Measurements from ENCODE around the gene ANO4.
"Not testable (repeated sequence)": the region's sequence is repeated elsewhere in the genome, so short reads cannot be mapped to it uniquely, and the experiment has no call there.

The ANO4 gene

GRCh38 chr12:100953217-100953616 lies 158.6 kb downstream of the ANO4 start:
- DNase-seq (ENCODE audit: low read depth in 2 of 2), result no peak

GRCh38 chr12:100953677-100954076 lies 159.1 kb downstream of the ANO4 start:
- DNase-seq (ENCODE audit: low read depth in 2 of 2), result no peak

DNA sequence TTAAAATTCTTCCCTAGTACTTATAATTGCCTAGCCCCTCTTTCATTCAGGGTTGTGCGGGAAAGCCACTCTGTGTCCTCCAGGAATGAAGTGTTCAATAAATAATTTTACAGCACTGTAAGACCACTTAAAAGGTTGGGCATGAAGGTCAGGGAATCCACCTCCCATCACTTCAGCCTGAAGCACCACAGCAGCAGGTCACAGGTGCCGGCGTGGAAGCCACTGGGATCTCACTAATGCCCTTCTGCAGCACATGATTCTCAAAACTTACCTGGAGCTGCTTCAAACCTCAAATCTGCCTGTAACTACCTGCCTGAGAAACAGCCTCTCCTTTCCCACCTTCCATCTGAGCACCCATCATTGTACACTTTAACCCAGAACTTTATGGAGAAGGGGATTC lies 159.5 kb downstream of the ANO4 start:
- DNase-seq (ENCODE audit: low read depth in 2 of 2), result no peak

DNA sequence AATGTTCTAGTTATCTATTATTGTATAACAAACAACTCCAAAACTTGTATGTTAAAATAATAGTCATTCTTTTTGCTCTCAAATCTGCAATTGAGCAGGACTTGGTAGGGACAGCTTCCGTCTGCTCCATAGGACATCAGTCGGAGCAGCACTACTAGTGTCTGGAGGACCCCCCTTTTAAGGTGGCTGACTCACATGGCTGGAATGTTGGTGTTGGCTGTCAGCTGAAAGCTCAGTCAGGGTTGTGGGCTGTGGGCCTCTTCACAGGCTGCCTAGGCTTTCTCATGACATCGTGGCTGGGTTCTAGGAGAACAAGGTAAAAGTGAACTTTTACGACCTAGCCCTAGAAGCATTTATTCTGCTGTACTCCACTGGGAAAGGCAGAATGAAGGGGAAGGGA lies 160.6 kb downstream of the ANO4 start:
- DNase-seq (ENCODE audit: low read depth in 2 of 2), result no peak

DNA sequence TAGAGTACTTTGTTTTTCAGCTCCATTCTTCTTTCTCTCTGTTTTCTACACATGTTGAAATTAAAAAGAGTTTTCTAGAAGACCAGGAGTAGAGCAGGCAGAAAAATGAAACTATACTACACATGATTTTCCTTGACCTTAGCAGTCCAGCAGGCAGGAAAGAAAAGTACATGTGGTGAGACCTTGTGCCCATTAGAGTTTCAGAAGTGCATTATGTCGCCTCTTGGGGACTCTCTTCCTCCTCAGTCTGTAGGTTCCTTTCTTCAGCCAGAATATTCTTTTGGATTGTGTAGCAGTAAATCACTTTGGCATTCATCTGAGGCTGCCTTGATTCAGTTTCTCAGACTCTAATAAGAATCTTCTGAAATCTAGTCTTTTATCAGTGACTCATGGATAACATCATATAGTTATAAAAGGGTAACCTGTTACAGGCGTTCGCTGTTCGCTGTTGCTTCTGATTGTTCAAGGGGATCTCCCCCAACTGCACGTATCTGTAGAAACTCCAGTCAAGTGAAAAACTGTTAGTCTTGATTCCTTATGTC lies 161.8 kb downstream of the ANO4 start:
- DNase-seq (ENCODE audit: low read depth in 2 of 2), result no peak

DNA sequence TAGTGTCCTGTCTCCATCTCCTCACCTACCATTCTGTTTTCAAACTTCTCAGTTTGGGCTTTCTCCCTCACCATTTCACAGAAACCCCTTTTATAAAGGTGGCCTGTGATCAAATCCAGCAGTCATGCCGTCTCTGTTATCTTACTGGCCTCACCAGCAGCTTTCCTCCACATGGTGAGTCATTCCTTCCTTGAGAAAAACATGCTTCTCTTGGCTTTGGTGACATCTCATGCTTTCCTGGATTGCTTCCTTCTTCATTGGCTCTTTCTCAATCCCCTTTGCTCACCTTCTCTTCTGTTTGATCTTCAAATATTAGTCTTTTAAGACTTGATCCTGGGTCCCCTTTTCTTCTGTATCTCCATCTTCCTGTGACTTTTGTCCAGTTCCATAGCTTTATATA lies 164.9 kb downstream of the ANO4 start:
- DNase-seq (ENCODE audit: low read depth in 2 of 2), result no peak

- DNase-seq (ENCODE audit: low read depth in 2 of 2), result no peak
Observed at GRCh38 chr12:100962086-100962712, 167.6 kb downstream of the ANO4 start.

DNA sequence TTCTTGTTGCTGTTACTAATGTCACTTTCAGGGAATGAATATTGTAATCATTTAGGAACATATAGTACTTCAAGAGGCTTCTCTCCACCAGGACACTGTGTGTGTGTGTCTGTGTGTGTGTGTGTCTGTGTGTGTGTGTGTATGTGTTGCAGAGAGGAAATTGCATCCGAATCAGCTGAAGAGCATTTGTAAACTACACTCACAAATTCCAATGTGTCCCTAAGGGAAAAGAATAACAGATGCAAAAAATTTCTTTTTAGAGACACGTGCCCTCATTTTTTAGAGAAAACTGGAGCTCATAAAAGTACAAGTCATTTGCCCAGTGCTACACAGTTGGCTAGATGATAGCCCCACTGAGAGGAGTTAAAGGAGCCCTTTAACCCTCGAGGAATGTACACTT lies 168.8 kb downstream of the ANO4 start:
- DNase-seq (ENCODE audit: low read depth in 2 of 2), result no peak

DNA sequence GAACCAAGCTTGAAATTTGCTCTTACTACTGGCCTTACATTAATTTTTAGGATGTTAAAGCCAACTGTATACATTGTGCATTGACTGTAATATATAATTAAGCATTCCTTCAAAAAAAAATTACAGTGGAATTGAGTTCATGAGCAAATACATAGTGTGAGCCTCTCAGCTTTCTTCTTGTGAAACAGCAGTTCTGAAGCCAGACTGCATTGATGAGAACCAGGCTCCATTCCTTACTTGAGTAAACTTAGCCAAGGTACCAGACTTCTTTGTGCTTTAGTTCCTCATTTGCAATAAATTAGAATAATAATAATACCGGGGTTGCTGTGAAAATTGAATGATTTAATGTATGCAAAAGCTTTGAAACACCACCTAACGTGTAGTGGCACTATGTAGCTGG lies 169.5 kb downstream of the ANO4 start:
- DNase-seq (ENCODE audit: low read depth in 2 of 2), result no peak

DNA sequence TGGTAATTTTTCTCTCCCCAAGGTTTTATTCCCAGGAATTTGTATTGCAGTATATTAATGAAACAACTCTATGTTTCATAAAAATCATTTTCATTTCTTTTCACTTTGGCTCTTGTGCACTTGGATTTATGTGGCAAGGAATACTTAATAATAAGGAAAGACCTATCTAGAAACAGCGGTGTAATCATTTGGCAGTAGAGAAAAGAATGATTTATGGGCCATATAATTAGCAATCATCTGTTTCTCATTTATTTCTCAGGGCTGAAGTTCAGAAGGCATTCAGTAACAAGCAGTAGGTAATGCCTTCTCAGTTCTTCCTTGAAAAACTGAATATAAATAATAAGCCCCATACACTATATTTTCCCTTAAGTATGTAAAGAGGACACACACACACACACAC lies 172.6 kb downstream of the ANO4 start:
- DNase-seq (ENCODE audit: low read depth in 2 of 2), result no peak

DNA sequence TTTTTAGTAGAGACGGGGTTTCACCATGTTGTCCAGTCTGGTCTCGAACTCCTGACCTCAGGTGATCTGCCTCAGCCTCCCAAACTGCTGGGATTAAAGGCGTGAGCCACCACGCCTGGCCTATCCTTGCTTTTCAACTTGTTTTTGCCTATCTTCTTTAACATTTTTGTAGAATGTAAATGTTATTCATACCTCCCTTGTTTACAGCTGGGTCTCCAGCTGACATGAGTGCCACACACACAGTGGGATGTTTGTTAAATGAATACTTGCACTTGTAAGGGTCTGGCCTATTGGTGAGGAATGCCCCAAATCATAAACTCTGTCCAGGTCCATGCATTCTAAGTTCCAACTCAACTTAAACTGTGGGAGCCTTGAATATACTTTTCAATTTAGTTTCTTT lies 176.3 kb downstream of the ANO4 start:
- no peak for DNase-seq (ENCODE audit: low read depth in 2 of 2)

GRCh38 chr12:100972121-100972520 lies 177.5 kb downstream of the ANO4 start:
- no peak for DNase-seq (ENCODE audit: low read depth in 2 of 2)

GRCh38 chr12:100974341-100974740 lies 179.8 kb downstream of the ANO4 start:
- DNase-seq (ENCODE audit: low read depth in 2 of 2), result no peak

GRCh38 chr12:100974747-100975146 lies 180.2 kb downstream of the ANO4 start:
- no peak for DNase-seq (ENCODE audit: low read depth in 2 of 2)

- DNase-seq (ENCODE audit: low read depth in 2 of 2), result no peak
Observed at GRCh38 chr12:100976735-100977134, 182.2 kb downstream of the ANO4 start.

DNA sequence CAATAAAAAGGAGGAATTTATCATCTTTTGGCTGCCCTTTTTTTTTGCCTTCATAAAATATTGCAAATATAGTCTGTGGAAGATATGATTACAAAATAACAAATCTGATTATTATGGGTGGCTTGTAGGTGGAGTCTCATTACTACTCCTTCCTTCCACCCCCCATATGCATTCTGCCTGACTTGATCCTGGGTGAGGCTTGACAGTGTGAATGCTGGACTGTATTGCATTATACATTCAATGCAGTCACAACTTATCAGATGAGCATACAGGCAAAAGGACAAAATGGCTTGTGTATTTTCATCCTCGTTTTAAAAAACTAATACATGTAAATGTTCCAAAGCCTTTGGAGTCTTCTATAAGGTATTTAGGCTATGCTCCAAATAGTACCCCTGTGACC lies 186.3 kb downstream of the ANO4 start:
- DNase-seq (ENCODE audit: low read depth in 2 of 2), result no peak

- DNase-seq (ENCODE audit: low read depth in 2 of 2), result no peak
Observed at GRCh38 chr12:100982511-100983183, 188.1 kb downstream of the ANO4 start.

DNA sequence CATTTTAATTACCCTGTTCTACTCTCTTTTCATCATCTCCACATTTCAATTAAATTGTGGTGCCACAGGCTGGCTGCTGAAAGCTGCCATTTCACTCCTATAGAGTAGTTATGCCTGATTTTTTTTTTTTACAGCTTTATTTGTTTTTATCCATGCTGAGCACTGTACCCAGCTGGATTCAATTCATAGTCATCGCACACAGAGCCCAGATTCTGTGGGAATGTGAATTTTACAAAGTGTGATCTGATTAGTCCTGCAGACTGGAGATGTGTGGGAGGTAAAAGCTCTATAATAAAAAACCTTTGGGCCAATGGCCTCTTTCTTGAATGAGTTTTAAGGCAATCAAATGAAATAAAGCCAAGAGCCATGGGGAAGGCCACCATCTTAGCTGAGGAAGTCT lies 190.2 kb downstream of the ANO4 start:
- DNase-seq (ENCODE audit: low read depth in 2 of 2), result no peak

DNA sequence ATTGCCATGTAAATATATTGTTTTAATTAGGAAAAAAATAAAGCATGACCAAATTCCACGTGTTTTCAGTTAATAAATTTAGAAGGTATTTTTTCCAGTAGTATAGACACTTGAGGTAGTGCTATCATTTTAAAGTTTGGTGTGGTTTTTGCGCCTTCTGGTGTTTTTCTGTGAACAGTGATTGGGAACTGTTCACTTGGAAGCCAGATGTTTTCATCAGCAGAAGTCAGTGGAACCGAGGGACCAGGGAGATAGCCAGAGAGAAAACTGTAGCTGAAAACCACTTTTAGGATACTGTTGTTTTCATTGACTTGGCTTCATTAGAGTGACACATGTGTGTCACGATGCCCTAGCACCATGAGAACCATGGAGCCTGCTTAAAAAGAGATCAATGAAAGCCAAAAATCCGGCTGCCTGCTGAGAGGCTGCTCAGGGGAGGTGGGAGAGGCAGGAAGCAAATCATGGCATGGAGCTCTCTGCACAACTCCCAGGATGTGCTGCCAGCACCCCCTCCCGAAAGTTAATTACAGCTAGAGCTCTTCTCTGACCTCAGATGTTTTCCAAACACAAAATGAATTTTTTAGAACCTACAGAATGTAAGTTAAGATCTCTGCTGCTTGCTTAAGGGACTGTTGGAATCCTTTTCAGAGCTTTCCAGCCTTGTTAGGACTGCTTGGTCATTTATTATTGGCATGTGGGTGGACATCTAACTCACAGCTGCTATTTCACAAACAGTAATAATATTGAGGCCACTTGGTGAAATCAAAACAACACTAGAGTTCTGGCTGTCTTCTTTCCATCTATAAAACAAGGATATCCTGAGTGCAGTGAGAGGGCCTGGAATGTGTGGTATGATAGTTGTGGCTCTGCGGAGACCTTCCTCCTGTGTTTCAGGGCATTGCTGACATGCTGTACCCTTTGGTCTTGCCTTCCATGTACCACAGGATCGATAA lies 192.3 kb downstream of the ANO4 start:
- DNase-seq (ENCODE audit: low read depth in 2 of 2), result no peak

DNA sequence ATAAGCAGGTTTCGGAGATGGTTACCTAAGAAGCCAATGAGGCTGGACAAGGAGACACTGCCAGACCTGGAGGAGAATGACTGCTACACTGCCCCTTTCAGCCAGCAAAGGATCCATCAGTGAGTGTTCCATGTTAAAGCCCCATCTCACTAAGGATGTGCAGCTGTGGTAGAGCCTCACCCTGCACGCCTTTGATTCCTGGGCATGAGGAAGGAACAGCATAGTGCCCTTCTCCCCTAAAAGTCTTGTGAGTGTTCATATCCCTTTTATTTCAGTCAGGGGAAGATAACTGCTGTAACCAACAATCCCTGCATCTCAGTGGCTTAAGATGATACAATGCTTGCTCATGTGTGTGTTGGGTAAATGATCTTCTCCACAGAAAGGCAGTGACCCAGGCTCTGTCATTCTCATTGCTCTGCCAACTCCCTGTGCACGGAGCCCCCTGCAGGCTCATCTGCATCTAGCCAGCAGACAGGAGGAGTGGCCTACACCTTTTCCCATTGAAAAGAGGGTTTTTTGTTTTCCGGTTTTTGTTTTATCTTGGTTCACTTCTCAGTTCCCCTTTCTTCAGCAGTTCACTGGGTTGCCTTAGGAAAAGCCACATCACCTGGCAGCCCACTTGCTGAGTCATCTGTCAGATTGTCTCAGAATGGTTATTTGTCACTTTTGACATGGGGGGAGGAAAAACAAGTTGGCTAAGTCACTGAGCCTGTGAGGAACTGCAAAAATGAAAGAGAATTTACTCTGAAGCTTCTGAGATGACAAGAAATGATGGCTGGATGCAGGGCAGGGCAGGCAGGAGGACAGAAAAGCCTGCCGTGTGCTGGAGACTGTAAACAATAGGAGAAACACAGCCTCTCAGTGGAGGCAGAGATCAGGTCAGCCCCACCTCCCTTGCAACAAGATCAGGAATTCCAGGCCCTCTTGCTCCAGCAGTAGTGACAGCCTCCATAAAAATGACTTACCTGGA lies 193.3 kb downstream of the ANO4 start:
- no peak for DNase-seq (ENCODE audit: low read depth in 2 of 2)

DNA sequence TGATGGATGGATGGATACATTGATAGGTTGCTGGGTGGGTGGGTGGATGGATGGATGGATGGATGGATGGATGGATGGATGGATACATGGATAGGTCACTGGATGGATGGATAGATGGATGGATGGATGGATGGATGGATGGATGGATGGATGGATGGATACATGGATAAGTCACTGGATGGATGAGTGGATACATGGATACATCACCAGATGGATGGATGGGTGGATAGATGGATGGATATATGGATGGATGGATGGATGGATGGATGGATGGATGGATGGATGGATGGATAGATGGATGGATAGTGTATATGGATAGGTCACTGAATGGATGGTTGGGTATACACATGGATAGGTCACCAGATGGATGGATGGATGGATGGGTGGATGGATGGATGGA lies 194.9 kb downstream of the ANO4 start:
- not testable (repeated sequence) for DNase-seq (ENCODE audit: low read depth in 2 of 2)
